GM19324 (cell line): ENCODE data around the gene ST6GAL1.
A peak's percentile ranks its signal among the peaks of the same experiment; 100 is the strongest.
"Not testable (repeated sequence)": the region's sequence is repeated elsewhere in the genome, so short reads cannot be mapped to it uniquely, and the experiment has no call there.

Experiments
- ATAC-seq: cut with Tn5 transposase; IDR thresholded peaks from one replicate; pipeline ENCODE4 v1.9.1; 2021; ENCODE audit warnings: mild to moderate bottlenecking, moderate library complexity; ENCODE audit not compliant: unreplicated experiment, low FRiP score

The ST6GAL1 gene

DNA sequence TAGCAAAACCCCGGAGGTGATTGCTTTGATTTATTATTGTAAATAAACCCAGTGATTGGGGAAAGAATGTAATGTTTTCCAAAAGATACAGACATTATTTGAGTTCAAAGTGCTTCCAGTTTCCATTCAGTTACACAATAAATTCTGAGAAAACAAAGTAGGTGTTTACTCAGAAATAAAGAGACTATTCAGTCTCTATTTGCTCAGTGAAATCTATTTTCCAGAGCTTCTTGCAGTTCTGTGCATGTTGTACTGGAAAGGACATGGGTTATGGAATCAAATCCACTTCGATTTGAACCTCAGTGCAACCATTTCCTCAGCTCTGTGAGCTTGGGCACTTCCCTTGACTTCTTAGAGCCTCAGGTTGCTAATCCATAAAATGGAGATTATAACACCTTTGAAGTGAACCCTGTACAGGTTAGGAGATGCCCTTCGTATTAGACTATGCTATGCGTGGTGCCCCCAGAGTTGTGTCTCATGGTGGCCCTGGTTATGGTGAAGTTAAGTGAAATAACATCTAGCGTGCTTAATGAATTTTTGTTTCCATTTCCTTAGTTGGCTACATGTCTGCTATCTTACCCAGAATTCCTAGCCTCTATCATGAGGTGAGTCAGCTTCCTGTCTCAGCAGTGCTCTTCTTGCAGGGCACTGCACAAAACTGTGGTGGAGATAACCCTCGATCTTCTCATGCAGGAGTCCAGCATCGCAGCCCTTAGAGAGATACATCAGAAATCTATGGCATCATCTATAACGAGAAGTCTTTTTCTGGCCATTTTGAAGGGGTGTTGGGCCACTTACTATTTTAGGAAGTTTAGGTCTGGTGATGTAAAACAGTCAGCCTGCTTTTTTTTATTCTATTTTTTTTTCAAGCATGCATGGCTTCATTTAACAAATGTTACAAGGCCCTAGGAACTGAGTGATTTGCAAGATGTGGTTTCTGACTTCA lies 111.3 kb downstream of the ST6GAL1 start:
- no peak for ATAC-seq

DNA sequence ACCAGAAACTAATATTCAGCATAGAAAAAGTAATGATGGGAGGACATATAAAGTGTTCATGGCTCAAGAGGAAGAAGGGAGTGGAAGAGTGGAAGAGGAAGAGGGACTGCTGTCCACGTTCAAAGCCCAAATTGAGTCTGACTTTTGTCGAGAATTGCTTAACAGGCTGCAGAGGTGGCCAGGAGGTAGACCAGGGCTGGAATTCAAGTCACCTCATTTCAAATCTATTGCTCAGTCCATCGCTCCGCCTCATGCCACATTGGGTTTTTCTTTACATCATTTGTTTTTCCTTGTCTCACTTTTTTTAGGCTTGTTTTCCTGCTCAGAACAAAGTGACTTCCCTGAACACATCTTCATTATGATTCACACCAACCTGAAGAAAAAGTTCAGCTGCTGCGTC lies 112.0 kb downstream of the ST6GAL1 start:
- no peak for ATAC-seq

DNA sequence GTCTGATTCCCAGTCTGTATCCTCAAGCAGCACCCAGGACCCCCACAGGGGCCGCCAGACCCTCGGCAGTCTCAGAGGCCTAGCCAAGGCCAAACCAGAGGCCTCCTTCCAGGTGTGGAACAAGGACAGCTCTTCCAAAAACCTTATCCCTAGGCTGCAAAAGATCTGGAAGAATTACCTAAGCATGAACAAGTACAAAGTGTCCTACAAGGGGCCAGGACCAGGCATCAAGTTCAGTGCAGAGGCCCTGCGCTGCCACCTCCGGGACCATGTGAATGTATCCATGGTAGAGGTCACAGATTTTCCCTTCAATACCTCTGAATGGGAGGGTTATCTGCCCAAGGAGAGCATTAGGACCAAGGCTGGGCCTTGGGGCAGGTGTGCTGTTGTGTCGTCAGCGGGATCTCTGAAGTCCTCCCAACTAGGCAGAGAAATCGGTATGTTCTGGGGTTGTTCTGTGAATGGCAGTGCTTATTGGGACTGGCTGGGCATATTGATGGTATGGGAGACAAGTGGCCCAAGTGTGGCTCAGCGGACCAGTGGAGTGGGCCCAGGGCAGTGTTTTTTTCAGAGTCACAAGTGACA lies 112.6 kb downstream of the ST6GAL1 start:
- ATAC-seq, result no peak

DNA sequence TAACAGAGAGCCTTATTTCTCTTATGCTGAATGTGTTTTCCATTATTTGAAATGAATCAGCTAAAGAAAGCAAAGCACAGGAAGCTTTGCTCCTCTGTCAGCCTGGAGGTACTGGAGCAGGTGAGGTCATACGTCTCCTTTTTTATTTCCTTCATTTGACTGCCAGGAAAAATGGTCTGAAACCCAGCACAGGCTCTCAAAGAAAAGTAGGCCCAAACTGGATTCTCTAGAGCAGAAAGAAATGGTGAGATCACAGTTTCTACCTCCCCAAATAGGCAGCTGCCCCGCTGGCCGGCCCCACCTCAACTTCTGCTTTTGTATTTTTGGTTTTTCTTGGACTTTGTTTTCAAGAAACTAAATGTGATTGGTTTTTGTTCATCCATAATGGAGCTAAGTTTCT lies 113.9 kb downstream of the ST6GAL1 start:
- ATAC-seq, result peak; percentile 60

DNA sequence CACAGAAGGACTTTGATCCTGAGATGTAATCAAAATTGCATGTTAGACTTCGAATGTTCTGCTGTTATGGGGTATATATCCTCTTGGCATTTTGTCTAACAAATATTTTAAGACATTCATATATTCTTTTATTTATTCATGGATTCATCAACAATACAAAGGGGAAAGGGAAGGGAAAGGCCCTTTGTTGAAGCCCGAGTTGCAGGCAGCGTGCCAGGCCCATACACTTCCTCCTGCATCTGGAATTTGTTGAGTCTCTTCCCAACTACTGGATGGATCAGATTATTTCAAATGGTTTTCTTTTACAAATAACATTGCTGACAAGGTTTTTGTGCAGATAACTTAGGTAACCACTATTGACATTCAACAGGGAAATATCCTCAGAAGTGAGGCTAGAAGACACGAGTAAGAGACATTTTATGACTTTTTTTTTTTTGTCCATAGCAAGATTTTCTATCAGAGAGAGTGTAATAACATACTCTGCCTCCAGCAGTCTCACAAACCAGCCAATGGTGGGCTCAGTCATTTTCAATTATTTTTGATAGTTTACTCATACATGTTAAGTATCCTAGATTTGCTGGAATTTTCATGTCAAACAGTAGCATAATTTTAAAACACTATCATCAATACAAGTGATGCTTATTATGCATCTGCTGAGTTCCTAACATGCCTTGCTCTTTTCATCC lies 114.7 kb downstream of the ST6GAL1 start:
- ATAC-seq, result no peak

DNA sequence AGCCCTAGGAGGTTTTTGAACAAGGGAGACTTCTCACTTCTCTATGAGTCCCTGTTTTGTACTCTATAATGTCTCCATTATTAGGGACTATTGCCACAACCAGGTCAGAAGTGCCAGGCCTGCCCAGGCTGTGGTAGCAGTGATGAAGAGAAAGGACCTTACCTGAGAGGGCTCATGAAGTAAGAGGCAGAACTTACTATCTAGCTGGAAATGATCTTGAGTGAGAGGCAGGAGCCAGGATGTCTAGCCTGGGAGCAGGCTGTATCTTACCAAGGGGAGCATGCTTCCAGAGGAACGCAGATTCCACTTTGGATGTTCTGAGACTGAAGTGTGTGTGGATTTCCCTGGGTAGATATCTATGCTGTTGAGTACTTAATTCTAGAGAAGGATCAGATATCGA lies 115.7 kb downstream of the ST6GAL1 start:
- ATAC-seq, result no peak

DNA sequence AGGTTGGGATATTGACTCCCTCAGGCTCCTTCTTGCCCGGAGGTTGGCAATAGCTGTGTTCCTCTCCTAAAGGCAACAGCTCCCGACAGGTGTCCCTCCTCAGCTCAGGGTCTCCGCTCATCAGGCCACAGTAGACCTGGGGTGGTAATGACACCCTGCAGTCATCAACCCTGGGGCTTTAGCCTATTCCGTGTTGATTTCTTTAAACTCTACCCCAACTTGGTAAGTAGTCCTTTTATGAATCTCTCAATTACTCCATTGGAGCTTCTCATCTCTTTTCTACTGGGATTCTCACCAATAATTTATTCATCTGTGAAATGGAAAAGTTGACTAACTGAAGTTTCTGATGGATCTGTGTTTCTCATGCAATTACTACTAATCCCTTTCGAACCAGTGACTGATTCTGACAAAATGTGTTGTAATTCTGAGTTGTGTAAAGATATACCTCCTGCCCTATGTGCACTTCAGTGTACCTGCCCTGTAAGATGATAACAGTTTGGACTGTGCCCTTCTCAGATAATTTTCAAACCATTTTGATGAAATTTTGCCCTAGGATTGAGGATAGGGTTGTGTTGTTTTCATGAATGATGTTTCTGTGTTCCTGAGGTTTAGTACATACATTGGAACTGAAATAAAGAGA lies 119.3 kb downstream of the ST6GAL1 start:
- ATAC-seq, result no peak

DNA sequence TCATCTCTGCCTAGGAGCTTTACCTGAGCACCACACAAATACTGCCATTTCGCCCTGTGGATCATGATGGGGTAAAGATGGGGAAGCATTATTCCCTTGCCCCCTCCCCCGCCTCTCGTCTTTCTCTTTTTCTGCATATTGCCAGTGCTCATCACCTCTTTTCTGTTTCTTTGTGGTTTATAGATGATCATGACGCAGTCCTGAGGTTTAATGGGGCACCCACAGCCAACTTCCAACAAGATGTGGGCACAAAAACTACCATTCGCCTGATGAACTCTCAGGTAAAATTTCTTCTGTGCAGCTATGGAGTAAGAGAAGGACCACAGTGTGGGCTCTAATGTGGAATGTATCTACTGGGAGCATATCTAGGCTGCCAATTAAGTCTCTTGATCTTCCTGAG lies 120.7 kb downstream of the ST6GAL1 start:
- ATAC-seq, result no peak

DNA sequence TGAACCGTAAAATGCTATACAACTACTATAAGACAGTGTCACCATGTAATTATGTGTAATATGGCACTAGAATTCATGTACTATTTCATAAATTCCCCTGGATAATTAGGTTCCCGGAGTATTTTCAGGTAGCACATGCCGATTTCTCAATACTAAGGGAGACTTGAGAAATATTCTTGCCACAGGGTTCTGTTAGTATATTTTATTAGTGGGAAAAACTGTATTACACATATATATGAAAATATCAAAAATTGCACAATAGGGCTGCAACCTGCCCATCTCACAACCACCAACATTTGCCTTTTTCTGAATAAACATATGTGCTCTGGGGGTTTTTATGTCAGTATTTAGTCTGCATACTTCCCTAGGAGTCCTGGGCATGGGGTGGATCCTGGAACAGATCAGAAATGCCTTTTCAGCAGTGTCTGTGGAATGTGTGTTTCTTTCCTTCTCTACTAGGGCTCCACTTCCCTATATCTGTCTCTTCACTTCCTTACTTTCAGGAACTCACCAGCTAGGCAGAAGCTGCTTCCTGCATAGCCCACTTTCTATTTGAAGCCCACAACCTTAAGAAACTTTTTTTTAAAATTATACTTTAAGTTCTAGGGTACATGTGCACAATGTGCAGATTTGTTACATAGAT lies 121.5 kb downstream of the ST6GAL1 start:
- ATAC-seq, result no peak

DNA sequence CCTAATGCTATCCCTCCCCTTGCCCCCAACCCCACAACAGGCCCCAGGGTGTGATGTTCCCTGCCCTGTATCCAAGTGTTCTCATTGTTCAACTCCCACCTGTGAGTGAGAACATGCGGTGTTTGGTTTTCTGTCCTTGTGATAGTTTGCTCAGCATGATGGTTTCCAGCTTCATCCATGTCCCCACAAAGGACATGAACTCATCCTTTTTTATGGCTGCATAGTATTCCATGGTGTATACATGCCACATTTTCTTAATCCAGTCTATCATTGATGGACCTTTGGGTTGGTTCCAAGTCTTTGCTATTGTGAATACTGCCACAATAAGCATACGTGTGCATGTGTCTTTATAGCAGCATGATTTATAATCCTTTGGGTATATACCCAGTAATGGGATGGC lies 122.1 kb downstream of the ST6GAL1 start:
- not testable (repeated sequence) for ATAC-seq

DNA sequence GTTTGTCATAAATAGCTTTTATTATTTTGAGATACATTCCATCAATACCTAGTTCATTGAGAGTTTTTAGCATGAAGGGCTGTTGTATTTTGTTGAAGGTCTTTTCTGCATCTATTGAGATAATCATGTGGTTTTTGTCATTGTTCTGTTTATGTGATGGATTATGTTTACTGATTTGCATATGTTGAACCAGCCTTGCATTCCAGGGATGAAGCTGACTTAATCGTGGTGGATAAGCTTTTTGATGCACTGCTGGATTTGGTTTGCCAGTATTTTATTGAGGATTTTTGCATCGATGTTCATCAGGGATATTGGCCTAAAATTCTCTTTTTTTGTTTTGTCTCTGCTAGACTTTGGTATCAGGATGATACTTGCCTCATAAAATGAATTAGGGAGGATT lies 124.1 kb downstream of the ST6GAL1 start:
- ATAC-seq, result not testable (repeated sequence)

DNA sequence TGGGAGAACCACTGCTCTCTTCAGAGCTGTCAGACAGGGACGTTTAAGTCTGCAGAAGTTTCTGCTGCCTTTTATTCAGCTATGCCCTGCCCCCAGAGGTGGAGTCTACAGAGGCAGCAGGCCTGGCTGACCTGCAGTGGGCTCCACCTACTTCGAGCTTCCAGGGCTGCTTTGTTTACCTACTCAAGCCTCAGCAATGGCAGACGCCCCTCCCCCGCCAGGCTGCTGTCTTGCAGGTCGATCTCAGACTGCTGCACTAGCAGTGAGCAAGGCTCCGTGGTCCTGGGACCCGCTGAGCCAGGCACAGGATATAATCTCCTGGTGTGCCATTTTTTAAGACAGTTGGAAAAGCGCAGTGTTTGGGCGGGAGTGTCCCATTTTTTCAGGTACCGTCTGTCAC lies 127.5 kb downstream of the ST6GAL1 start:
- not testable (repeated sequence) for ATAC-seq

DNA sequence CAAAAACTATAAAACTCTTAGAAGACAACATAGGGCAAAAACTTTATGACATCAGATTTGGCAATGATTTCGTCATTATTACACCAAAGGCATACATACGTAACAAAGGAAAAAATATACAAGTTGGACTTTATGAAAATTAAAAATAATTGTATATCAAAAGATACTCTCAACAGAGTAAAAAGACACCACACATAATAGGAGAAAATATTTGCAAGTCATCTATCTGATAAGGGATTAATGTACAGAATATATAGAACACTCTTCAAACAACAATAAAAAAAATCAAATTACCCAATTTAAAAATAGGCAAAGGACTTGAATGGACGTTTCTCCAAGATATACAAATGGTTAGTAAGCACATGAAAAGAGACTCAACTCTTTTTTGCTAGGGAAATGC lies 131.4 kb downstream of the ST6GAL1 start:
- no peak for ATAC-seq

DNA sequence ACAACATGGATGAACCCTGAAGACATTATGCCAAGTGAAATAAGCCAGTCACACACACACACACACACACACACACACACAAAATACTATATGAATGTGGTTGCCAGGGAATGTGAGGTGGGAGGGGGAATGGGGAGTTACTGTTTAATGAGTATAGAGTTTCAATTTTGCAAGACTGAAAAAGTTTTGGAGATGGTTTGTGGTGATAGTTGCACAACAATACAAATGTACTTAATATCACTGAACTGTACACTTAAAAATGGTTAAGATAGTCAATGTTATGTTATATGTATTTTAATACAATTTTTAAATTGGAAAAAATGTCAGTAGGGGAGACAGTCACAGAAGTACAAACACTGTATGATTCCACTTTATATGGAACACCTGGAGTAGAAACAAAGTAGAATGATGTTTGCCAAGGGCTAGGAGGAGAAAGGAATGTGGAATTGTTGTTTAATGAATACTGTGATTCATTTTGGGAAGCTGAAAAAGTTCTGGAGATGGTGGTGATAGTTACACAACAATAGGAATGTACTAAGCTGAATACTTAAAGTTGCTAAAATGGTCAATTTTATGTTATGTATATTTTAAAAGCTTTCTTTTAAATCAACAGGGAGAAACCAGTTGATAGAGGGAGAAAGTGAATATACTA lies 132.3 kb downstream of the ST6GAL1 start:
- ATAC-seq, result no peak

DNA sequence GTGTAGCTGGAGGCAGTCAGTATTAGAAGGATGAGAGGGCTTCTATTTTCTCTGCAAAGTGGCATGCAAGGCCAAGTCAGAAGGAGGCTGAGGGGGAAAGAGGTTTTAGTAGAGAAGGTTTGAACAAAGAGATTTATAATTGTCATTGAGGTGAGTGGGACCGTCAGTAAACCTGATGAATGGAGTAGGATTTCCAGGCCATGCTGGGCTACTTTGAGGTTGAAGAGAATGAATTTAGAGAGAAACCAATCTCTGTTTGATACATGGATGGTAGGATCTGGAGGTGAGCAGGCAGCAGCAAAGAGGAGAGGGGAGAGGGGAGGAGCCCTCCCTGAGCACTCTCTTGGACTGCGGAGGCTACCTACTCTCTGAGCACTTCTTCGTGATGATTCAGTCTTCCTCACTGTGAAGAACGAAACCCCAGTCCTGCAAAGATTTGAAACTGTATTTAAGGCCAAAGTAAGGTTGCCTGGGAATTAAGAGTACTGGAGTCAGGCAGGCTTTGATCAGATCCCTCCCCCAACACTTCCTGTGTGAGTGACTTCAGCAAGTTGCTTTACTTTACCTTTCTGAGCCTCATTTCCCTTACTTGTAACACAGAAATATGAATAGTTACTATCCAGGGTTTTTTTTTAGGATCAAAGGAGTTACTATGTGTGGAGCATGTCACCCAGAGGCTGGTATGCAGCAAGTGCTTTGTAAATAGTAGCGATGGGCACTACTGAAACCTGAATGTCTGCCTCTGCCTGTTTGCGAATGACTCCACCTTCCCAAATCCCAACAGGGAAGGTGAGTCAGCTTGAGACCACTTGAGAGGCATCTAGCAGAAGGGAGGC lies 133.2 kb downstream of the ST6GAL1 start:
- no peak for ATAC-seq

DNA sequence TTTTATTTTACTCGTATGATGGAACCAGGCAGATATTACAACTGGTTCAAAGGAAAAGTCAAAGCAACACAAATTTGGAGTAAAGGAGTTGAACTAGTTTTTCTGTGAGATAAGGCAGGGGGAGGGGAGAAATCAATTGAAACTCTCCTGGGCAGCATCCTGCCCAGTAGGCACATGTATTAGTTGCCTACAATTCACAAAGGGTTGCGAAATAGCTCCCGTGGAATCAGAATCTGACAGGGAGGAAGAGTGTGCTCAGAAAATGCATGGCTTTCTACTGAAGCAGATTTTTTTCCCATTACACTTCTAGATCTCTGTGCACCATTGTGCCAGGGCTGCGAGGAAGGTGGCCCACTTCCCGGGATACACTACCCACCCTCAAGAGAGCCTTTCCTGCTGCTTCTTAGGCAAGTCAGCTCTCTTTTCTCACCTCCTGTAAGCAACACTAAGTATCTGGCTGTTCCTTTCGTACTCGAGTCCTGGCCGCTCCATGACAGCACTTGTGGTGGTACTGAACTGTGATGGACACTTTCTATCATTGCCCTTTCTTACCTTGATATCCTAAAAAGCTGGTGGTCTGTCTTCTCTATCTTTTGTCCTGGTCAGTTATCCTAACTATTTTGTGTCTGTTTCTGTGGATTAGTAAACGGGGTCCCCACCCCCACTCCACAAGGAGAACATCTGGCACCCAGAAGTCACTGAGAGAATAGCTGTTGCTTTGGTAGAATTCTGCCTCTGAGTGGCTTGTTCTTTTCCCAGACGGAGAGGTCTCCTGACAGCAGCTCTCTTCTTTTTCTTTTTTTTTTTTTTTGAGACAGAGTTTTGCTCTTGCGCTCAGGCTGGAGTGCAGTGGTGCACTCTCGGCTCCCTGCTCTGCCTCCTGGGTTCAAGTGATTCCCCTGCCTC lies 134.1 kb downstream of the ST6GAL1 start:
- peak; percentile 5 for ATAC-seq

DNA sequence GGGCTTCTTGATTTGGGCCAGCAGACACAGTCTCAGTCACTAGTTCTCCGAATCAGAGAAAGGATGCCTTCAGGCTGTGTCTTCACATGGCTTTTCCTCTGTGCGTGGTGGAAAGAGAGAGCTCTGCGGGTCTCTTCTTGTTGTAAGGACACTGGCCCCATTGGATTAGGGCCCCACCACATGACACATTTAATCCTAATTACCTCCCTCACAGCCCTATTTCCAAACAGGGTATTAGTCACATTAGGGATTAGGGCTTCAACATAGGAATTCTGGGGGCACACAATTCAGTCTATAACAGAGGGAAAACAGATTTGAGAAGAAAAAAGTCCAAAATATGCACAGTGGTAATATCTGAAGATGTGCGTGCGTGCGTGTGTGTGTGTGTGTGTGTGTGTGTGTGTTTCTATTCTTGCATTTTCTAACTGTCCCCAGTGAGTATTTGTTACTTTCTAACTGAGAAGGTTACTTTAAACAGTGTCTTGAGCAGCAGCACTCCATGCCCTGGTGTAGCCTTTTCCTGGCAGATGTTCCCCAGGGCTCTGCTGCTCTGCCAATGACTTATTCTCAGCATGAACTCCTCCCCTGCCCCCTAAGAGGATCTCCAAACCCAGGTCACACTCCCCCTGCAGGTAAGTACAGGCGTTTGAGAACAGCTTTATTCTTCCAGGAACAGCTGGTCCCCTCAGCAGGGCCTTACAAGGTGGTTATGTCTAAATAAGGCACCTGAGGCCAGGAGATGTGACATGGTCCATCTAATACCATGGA lies 136.1 kb downstream of the ST6GAL1 start:
- ATAC-seq, result no peak
